Vagina (tissue), 2 donors: ENCODE measurements around the gene LIMK2. TPM values are rescaled to one million over a fixed set of nuclear protein-coding genes. Genes with fewer than 3 reads are reported as not detected.
"Not testable (repeated sequence)": the region's sequence is repeated elsewhere in the genome, so short reads cannot be mapped to it uniquely, and the experiment has no call there.

ENCODE experiments used
- DNase-seq, 2 donors: peaks; one replicate each; pipeline ENCODE4 v3.0.0-alpha.2; 2017; ENCODE audit errors: extremely low spot score in 2 of 2
- H3K27ac ChIP-seq: fragments of 200-600 bp; sonication (generic); one replicate; pipeline ENCODE4 v1.5.1; 2019
- H3K27me3 ChIP-seq: fragments of 200-600 bp; sonication (generic); one replicate; pipeline ENCODE4 v1.5.1; 2019
- H3K36me3 ChIP-seq, 2 donors: fragments of 200-600 bp; sonication (generic); one replicate each; pipeline ENCODE4 v1.5.1; 2017 to 2019
- H3K4me1 ChIP-seq: fragments of 200-600 bp; sonication (generic); one replicate; pipeline ENCODE4 v1.5.1; 2019
- H3K4me3 ChIP-seq, 2 donors: fragments of 200-600 bp; sonication (generic); 1 replicate in 1 of 2; 2 replicates in 1 of 2; pipeline ENCODE4 v1.5.1; 2016 to 2019
- H3K9me3 ChIP-seq: fragments of 200-600 bp; sonication (generic); one replicate; pipeline ENCODE4 v1.5.1; 2019
- POLR2A ChIP-seq, 2 donors: fragments of 450-650 bp; IDR thresholded peaks; one replicate each; pipeline ENCODE4 v1.6.1; 2017; ENCODE audit warnings: antibody characterized with exemption in 2 of 2, mild to moderate bottlenecking in 2 of 2, moderate library complexity in 2 of 2
- POLR2AphosphoS5 ChIP-seq, 2 donors: sonication (generic); formaldehyde crosslinking; IDR thresholded peaks; one replicate each; pipeline ENCODE4 v1.9.0; 2017; ENCODE audit warnings: antibody characterized with exemption in 2 of 2, mild to moderate bottlenecking in 2 of 2, low read depth in 1 of 2; ENCODE audit not compliant: insufficient read depth in 1 of 2
- intact Hi-C: fragments of 100-400 bp; cut with DNase I; formaldehyde crosslinking; loops from one replicate; pipeline ENCODE4 v1.15.1; 2023
- total RNA-seq: library from RNA; depleted of rRNA; stranded (reverse); fragments of >200 nt; gene quantifications from one replicate; pipeline ENCODE4 v1.2.3, GENCODE V29; 2016
- TF ChIP-seq, protein P1 (sequence below), 3 experiments: fragments of 450-650 bp in 2 of 3; fragments of 200-600 bp in 1 of 3; sonication (generic) in 1 of 3; IDR thresholded peaks; one replicate each; pipeline ENCODE4 v1.5.1; 2017 to 2019; ENCODE audit warnings: antibody characterized with exemption in 3 of 3, mild to moderate bottlenecking in 2 of 3, moderate library complexity in 2 of 3

The LIMK2 gene
- total RNA-seq, 1 donor from 2014 or later: 120 TPM

DNA sequence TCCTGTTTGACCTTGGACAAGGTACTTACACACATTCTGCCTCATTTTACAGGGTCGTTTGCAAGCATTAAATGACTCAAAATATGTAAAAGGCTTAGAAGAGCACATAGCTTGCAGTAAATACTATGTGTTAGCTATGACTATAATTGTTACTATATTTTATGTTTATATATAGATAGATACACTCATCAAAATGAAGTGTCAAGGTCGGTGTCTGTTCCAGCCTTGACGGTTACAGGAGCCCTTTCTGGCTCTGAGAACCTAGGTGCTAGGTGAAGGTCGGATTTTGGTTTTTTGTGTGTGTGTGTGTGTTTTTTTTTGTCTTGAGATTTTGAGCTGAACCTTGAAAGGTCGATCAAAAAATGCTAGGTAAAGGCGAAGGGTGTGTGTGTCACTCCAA, 24.5 kb upstream of the LIMK2 start:
- H3K27ac ChIP-seq: no peak overlapping the region
- H3K9me3 ChIP-seq: no peaks in the 10 kb centered on the region
- no peaks in the 10 kb centered on the region for H3K4me1 ChIP-seq
- H3K27me3 ChIP-seq: no peaks in the 10 kb centered on the region
- no peak overlapping the region for H3K4me3 ChIP-seq
- TF ChIP-seq POLR2AphosphoS5 (IDR thresholded peaks at IDR 0.05; ENCODE audit: insufficient read depth in 1 of 2, low read depth in 1 of 2): no peak
- TF ChIP-seq POLR2A (IDR thresholded peaks at IDR 0.05): no peak
- TF ChIP-seq, protein P1, sequence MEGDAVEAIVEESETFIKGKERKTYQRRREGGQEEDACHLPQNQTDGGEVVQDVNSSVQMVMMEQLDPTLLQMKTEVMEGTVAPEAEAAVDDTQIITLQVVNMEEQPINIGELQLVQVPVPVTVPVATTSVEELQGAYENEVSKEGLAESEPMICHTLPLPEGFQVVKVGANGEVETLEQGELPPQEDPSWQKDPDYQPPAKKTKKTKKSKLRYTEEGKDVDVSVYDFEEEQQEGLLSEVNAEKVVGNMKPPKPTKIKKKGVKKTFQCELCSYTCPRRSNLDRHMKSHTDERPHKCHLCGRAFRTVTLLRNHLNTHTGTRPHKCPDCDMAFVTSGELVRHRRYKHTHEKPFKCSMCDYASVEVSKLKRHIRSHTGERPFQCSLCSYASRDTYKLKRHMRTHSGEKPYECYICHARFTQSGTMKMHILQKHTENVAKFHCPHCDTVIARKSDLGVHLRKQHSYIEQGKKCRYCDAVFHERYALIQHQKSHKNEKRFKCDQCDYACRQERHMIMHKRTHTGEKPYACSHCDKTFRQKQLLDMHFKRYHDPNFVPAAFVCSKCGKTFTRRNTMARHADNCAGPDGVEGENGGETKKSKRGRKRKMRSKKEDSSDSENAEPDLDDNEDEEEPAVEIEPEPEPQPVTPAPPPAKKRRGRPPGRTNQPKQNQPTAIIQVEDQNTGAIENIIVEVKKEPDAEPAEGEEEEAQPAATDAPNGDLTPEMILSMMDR (IDR thresholded peaks at IDR 0.05): no peak
- DNase-seq: no peak
- intact Hi-C loops: no loop called here
- peaks cover 0 to 19% of the 10 kb centered on the region in 2 donors for H3K36me3 ChIP-seq

DNA sequence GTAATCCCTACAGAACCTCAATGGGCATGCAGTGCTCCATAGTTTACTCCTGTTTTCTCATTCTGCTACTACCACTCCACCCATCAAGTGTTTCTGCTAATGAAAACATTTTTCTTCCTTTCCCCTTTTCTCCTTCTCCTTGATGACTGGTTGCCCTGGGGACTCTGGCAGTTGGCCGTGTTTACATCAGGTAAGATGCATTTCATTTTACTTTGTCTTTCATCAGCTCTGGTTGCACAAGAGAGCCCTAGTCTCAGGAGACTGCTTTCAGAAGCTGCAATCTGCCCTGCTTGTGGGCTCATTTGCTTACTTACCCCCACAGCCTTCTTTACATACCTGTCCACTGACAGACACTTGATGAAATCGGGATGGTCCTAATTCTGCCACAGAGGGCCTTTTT, 19.6 kb upstream of the LIMK2 start:
- H3K4me3 ChIP-seq: no peak overlapping the region
- H3K27ac ChIP-seq: no peak overlapping the region
- DNase-seq: no peak
- TF ChIP-seq, protein P1 (IDR thresholded peaks at IDR 0.05): no peak
- no peak for TF ChIP-seq POLR2A (IDR thresholded peaks at IDR 0.05)
- TF ChIP-seq POLR2AphosphoS5 (IDR thresholded peaks at IDR 0.05; ENCODE audit: insufficient read depth in 1 of 2, low read depth in 1 of 2): no peak
- intact Hi-C loops: no loop called here
- H3K27me3 ChIP-seq: no peaks in the 10 kb centered on the region
- no peaks in the 10 kb centered on the region for H3K9me3 ChIP-seq
- no peaks in the 10 kb centered on the region for H3K4me1 ChIP-seq
- H3K36me3 ChIP-seq: peaks cover 0 to 38% of the 10 kb centered on the region in 2 donors

DNA sequence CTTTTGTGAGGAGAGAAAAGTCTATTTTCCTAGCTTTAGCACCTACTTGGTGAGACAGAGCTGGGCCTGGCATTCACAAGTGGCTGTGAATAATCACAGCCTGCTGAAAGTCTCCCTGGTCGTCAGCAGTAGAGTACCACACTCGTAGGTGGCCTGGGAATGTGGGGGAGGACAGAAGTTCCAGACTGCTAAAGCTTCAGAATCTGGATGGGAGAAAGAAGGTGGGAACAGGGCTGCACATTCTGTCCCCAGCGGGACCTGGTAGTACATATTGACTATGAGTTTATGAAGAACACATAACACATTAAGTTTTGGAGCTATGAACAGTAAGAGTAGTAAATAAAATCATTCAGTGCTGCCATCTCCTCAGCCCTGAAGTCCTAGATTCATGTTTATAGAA, 19.0 kb upstream of the LIMK2 start:
- Histone ChIP-seq H3K27me3 (no peaks in the 10 kb centered on the region), H3K4me3 (no peak overlapping the region), H3K36me3 (peaks cover 0 to 36% of the 10 kb centered on the region in 2 donors), H3K9me3 (no peaks in the 10 kb centered on the region), H3K27ac (no peak overlapping the region), H3K4me1 (no peaks in the 10 kb centered on the region)
- DNase-seq: no peak
- intact Hi-C loops: no loop called here
- TF ChIP-seq POLR2AphosphoS5 (IDR thresholded peaks at IDR 0.05; ENCODE audit: insufficient read depth in 1 of 2, low read depth in 1 of 2) (no peak), POLR2A (IDR thresholded peaks at IDR 0.05) (no peak)
- TF ChIP-seq, protein P1 (IDR thresholded peaks at IDR 0.05): no peak

DNA sequence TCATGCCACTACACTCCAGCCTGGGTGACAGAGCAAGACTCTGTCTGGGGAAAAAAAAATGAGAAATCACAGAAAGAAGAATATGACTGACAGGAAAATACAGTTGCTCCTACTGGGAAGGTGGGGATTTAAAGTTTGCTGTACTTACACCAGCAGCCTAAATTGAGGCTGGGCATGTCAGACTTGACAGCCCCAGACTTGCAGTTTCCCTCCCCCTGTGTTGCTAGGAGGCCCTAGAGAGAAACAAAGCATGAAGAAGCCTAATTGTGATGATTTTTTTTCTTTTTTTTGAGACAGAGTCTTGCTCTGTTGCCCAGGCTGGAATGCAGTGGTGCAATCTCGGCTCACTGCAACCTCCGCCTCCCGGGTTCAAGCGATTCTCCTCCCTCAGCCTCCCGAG, 17.4 kb upstream of the LIMK2 start:
- DNase-seq, intact Hi-C loops, H3K27me3 ChIP-seq, H3K27ac ChIP-seq, H3K4me3 ChIP-seq, H3K9me3 ChIP-seq, H3K4me1 ChIP-seq: not testable (repeated sequence)
- H3K36me3 ChIP-seq: peaks cover 0 to 42% of the 10 kb centered on the region in 2 donors

DNA sequence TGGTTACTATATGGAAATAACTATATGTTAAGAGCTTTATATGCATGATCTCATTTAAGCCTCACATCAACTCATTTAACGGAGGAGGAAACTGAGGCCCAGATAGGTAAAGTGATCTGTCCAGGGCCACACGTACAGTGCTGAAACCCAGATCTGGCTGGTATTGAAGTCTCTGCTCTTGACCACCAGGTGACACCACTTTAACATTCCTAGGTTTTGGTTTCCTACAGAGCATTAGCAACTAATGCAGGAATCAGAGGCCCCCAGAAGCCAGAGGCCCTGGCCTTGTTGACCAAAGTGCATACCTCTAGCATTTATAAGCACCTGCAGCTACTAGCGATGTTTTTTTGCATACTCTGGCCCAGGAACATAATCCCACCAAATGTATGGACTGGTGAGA, 12.9 kb upstream of the LIMK2 start:
- TF ChIP-seq POLR2A (IDR thresholded peaks at IDR 0.05) (no peak), POLR2AphosphoS5 (IDR thresholded peaks at IDR 0.05; ENCODE audit: insufficient read depth in 1 of 2, low read depth in 1 of 2) (no peak)
- TF ChIP-seq, protein P1 (IDR thresholded peaks at IDR 0.05): no peak

DNA sequence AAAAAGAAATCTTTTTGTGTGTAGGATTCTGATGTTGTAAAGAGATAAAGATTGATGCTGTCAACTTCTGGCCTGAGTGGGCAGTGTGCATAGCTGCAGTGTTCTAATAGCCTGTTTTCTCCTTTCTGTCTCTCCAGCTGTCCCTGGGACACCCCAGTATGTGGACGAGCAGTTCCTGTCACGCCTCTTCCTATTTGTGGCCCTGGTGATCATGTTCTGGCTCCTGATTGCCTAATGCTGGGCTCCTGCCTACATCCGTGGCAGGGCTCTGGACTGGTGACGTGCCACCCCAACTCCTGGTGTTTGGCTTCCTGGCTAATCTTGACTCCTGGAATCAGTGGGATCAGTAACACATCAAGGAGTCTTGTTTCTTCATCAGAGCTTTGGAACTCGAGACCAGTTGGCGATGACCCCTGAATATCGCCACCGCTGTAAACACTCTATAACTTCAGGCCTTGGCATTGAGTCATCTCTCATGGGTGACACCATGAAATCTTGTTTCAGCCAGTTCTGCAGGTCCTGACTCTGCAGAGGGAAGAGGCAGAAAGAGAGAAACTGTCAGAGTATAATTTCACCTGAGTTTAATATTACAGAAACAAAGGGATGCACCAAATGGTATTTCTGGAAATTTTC, 7.6 kb upstream of the LIMK2 start:
- intact Hi-C loops, H3K27ac ChIP-seq: not testable (repeated sequence)
- H3K36me3 ChIP-seq: peaks cover 0 to 25% of the 10 kb centered on the region in 2 donors

More for the DNA sequence above, 12.9 kb upstream of the LIMK2 start:
- Histone ChIP-seq H3K9me3 (no peaks in the 10 kb centered on the region), H3K36me3 (peaks cover 0 to 46% of the 10 kb centered on the region in 2 donors), H3K27ac (no peak overlapping the region), H3K27me3 (no peaks in the 10 kb centered on the region), H3K4me1 (no peaks in the 10 kb centered on the region), H3K4me3 (no peak overlapping the region)
- intact Hi-C loops: no loop called here
- no peak for DNase-seq

DNA sequence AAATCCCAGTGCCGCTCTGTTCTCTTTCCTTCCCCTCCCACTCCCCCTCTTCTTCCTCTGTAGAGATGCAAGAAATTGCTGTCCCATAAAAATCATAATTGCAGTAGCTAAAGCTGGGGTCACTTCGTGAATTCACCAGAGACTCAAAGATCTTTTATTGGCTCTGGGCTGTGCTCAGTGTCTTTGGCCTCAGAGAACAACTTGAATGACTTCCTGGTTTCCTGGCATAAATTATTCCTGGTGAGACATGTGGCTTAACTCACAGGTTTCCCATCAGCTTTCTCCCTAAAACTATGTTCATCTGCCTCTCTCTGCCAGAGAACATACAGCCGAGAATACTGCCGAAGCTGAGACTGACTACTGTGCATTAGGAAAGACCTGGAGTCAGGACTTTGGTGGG, 7.0 kb upstream of the LIMK2 start:
- H3K4me1 ChIP-seq, H3K27ac ChIP-seq, DNase-seq, H3K27me3 ChIP-seq, intact Hi-C loops, H3K4me3 ChIP-seq, H3K9me3 ChIP-seq: not testable (repeated sequence)
- H3K36me3 ChIP-seq: peaks cover 0 to 20% of the 10 kb centered on the region in 2 donors

More for the DNA sequence above, 7.6 kb upstream of the LIMK2 start:
- H3K27me3 ChIP-seq, H3K9me3 ChIP-seq, H3K4me3 ChIP-seq, DNase-seq, H3K4me1 ChIP-seq: not testable (repeated sequence)

DNA sequence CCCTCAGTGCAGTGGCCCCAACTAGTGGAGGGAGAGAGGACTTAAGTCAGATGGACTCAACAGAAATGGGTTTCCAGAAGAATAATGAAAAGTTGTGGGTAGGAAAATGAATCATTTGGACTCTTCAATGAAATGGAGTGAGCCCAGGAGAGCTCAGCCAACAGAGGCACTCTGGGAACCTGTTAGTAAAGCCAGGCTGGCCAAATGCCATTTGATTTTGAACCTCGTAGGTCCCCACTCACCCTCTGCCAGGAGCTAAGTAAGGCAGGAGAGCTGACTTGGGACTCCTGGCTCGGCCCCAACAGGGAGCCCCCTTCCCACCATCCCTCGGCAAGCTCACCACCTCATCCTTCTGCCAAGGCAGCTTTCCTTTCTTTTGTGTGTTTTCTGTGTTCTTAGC, 5.6 kb upstream of the LIMK2 start:
- H3K27ac ChIP-seq, intact Hi-C loops, H3K4me1 ChIP-seq: not testable (repeated sequence)

More for the DNA sequence above, 5.6 kb upstream of the LIMK2 start:
- not testable (repeated sequence) for H3K4me3 ChIP-seq, H3K27me3 ChIP-seq, DNase-seq, H3K9me3 ChIP-seq
- H3K36me3 ChIP-seq: peaks cover 0 to 20% of the 10 kb centered on the region in 2 donors
